ENCODE data around the gene SLC38A8.

Gene SLC38A8

DNA sequence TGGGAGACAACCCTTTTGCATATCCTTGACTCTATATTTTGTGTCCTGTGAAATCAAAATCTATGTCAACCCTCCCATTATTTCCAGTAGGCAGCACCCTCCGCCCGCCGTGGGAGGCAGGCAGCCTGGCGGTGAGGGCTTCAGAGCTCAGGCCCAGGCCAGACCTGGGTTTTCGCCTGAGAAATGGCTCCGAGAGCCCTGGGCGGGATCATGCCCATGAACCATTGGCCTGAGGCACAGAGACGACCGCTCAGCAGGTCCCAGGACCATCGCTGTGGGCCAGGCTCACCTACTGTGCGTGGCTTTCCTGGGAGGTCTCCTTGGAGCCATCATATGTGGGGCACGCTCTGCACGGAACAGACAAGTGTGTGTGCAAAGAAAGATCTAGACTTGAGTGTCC is 6.3 kb upstream of the SLC38A8 start:
- DNase-seq: no peak

DNA sequence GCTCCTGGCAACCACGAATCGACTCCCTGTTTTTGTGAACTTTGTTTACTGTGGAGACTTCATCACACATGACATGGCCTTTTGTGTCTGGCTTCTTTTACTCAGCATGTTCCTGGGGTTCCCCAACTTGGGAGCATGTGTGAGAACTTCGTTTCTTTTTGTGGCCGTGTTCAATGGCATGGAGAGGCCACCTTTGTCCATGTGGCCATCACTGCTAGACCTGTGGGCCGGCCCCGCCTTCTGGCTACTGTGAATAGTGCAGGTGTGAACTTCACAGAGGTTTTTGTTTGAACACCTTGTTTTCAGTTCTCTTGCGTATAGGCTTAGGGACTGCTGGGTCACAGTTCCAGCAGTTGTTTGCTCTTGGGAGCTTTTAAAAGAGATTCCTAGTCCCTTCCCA is 5.7 kb upstream of the SLC38A8 start:
- DNase-seq: no peak

DNA sequence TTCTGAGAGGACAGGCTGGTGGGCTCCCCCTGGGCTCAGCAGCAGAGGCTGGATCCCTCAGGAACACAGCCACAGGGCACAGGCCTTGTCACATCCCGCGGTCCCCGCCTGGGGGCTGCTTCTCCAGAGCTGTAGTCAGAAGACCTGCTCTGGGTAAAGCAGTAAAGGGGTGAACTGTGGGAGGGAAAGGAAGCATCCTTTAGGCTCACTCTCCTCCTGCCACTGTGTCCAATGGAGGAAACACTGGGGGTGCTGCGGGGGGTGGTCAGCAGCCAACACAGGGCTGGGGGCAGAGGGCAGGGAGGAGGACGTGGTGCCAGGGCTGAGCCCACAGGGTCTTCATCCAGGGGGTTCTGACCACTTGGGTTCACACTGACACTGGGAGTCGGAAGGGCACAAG is 5.0 kb upstream of the SLC38A8 start:
- DNase-seq: no peak

DNA sequence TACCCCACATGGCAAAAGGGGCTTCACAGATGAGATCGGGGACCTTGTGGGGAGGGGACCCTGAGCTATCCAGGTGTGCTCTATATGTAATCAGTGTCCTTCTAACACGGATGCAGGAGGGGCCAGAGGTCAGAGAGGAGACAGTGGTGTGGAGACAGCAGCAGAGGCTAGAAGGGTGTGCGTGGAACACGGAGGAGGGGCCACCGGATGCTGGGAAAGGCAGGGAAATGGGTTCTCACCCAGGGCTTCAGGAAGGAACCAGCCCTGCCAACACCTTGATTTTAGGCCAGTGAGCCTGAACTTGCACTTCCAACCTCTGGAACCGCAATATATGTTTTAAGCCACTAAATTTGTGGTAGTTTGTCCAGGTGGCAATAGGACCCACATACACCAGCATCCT is 4.6 kb upstream of the SLC38A8 start:
- no peak for DNase-seq

DNA sequence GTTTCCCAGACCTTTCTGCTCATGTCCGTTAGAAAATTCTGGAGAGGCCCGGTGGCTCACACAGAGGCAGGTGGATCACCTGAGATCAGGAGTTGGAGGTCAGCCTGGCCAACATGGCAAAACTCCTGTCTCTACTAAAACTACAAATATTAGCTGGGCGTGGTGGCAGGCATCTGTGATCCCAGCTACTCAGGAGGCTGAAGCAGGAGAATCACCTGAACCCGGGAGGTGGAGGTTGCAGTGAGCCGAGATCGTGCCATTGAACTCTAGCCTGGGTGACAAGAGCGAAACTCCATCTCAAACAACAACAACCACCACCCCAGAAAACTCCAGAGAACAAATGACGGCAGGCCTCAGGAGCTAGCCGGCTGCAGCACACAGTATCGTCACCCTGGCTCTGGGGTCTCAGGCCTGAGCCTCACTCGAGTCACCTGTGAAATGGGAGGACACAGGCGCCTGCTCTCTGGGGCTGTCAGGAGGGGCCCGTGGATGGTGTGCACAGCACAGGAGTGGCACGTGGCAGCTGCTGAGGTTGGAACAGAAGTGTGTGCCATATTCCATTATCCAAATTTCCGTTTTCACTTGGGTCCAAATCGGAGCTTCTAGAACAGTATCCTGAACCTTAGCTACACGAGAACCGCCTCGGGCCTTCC is 3.3 kb upstream of the SLC38A8 start:
- no peak for DNase-seq

DNA sequence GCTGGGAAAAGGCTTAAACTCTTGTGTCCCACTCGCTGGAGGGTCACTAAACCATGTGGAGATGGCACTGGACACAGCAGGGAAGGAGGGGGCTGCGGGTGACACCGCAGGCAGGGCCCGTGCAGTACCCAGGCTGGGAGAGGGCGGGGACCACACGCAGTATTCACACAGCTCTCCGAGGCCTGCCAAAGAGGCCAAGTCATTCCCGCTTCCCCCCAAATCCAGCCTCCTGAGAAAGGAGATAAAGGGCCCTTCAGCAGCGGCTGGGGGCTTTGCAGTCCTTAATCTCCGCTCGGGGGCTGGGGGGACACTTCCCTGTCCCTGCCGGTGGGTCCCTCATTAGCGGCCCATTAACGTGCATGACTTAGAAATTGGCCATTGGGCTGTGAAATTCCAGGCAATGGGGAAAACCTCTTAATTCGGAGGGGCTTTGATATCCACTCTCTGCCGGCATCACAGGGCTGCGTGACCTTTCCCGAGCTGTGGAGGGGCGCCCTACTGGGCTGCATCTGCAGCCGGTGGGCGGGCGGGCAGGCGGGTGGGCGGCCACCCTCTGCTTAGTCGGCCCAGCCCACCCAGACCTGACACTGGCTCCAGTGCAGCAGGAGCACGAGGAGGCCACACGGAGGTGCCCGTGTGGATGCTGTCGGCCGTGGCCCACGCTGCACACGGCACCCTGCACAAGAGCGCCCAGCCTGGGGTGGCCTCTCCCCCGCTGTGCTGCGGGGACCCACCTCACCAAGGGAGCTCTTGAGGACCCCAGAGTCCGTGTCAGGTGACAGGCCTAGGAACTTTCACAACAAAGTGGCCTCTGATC is 2.6 kb upstream of the SLC38A8 start:
- no peak for DNase-seq

DNA sequence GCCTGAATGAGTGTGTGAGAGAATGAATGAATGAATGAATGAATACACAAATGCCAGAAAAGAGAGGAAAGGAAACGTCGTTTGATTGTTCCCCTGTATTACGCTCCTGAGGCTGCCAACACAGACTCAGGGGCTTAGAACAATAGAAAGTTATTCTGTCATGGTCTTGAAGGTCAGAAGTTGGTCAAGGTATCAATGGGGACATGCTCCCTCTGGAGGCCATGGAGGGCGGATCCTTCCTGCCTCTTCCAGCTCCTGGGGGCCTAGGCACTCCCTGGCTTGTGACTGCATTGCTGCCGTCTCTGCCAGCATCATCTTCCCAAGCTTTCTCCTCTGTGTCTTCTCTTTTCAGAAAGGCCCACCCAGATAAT is 1.5 kb upstream of the SLC38A8 start:
- DNase-seq: peak; percentile 23

DNA sequence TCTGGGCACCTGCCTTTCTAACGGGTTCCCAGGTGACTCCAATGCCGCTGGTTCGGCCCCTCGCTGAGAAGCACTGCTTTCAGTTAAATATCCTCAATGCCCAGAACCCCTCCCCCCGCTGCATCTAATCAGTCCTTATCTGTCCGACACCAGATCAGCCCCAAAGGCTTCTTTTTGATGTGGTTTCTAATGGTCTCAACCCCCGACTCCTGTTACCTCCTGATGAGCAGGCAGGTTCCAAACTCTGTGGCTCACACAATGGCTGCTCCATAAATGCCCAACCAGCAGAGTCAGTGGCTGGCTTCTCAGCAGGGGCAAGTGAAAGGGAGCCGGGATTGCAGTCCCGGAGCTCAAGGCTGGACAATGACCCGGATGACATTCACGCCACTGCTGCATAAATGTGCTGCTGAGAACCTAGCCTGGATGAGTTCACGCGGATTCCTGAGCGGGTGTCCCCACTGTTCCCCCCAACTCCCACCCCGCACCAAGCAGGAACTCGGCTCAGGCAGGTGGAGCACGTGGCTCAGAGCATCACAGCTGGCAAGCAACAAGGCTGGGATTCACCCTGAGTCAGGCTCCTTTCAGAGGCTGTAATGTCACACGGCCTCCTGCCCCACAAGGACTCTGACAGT is 1.0 kb upstream of the SLC38A8 start:
- no peak for DNase-seq

DNA sequence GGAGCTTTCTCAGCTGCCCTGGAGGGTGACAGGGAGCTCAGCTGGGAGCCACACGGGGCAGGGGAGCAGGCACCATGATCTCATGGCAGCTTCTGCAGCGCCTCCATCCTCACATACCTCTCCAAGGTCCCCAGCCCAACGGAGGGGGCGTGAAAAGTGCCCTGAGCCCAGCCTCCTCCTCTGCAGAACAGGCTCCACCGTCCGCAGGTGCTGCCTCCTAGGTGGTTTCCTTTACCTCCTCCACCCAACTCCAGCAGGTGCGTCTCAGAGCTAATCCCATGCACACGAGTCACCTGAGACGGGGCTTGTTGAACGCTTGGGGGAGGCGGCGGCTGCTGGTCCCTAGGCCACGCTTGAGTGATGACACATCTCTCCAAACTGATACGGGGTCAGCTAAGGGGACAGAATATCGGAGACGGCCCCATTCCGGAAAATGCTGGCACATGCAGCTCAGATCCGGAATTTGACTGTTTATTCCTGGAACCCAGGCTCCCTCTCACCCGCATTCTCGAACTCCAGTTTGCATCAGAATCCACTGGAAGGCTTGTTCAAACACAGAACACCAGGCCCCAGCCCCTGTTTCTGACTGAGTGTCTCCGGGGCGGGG is 387 bp upstream of the SLC38A8 start:
- no peak for DNase-seq

DNA sequence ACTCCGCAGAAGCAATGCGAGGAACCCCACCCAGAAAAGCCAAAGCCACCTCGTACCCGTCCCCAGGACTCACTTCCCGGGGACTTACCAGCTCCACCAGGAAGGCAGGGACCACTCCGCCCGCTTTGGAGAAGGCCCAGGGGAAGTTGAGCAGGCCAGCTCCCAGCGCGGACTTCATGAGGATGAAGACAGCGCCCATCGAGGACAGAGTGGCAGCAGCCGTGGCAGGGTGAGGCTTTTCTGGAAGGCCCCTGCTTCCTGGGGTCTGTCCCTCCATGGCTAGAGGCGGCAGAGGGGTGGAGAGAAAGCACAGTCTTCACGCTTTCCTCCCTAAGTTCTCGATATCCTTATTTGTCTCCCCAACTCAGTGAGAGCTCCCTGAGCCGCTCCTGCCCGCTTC is 714 bp downstream of the SLC38A8 start:
- no peak for DNase-seq

DNA sequence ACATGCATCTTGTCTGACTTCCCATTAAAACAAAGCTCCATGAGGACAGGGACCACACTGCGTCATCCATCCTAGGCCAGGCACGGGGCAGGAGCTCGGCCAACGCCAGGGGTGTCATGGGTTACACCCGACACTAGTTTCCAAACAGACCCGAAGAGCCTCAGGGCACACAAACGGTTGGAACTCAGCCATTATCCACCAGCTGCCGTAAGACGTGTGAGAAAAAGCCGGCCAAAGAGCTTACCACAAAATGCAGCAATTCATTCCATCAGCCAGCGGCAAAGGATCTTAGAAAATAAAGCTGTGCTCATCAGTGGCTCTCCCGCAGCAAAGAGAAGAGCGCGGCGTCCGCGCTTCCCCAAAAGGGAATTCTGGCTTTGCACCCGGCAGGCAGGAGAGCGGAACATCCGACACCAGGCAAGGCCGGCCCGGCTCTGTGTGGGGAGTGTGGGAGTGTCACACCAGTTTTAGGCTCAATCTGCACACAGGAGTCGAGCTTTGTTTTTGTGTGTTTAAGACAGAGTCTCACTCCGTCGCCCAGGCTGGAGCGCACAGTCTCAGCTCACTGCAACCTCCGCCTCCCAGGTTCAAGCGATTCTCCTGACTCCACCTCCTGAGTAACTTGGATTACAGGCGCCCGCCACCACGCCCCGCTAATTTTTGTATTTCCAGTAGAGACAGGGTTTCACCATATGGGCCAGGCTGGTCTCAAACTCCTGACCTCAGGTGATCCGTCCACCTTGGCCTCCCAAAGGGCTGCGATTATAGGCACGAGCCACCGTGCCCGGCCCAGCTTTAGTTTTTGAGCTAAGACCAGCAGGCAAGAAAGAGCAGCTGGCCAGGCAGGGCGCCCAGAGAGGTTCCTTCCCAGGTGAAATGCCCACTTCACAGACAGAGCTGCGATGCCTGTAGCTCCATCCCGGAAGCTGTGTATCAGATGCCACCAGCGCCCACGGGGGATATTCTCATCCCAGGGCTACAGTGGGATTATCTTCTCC is 1.5 kb downstream of the SLC38A8 start:
- peak; percentile 53 for DNase-seq

DNA sequence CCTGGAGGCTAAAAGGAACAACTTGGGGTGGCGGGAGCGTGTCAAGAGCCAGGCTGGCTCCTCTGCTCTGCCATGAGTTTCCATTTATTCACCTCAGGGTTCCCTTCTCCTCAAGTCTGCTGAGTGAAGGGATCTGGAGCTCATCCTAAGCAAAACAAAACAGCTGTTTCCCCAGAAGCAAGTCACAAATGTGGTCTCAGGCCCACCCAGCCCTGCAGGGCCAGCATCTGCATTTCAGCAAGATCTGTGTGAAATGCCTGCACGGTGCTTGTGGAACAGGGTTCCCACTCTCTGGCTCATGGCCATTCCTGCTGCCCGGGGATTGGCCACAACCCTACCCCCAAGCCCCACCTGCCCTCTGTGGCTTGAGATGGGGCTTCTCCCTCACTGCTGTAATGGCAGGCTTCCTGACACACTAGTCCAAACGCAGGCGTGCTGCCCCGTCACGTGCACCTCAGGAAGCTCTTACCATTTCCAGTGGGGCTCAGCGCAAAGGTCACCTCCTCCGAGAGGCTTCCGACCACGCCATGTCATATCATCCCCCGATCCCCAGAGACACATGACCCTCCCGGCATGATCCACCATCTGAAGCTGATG is 2.3 kb downstream of the SLC38A8 start:
- DNase-seq: no peak

DNA sequence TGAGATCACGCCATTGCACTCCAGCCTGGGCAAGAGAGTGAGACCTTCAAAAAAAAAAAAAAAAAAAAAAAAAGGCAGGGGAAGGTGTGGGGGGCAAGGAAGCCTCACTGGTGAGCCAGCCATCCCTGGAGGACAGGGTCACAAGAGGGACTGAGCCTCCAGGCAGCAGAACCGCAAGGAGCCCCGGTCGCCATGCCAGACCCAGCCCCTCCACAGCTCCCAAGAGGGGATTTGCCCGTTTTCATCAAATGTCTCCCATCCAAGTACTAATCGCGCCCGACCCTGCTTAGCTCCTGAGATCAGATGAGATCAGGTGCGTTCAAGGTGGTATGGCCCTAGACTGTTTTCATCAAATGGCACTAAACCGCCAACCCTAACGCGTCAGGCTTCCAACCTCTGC is 2.9 kb downstream of the SLC38A8 start:
- DNase-seq: no peak

DNA sequence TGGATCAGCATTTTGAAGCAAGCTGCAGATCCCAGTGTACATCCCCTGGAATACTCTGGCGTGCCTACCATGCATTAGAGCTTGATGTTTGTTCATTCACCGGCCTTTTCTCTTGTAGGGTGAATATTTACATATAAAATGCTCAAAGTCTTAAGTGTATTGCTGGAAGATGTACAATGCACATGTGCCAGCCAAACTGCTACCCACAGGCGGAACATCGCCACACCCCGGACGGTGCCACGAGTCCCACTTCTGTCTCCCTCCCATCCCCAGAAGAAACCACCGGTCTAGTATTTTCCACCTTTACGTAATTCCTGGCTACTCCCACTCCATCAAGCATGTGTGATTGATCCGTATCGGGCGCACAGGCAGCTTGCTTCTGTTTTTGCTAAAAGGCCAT is 4.1 kb downstream of the SLC38A8 start:
- no peak for DNase-seq

DNA sequence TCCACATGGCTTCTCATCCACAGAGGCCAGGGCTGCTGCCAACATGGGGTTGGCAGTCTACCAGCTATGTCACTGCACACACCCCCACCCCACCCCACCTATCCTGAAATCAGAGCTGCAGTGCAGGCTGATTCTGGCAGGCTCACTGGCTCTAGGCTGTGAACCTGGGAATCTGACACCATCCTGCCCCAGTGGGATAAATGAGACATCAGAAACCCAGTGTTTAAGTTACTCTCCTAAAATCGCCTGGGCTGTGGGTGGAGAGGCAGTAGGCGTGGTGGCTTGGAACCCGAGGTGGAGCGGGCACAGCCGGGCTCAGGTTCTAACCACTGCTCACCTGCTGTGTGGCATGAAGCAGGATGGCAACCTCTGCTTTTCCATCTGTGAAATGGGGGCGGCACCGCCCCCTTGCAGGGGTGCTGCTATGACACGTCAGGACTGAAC is 5.6 kb downstream of the SLC38A8 start:
- DNase-seq: no peak

DNA sequence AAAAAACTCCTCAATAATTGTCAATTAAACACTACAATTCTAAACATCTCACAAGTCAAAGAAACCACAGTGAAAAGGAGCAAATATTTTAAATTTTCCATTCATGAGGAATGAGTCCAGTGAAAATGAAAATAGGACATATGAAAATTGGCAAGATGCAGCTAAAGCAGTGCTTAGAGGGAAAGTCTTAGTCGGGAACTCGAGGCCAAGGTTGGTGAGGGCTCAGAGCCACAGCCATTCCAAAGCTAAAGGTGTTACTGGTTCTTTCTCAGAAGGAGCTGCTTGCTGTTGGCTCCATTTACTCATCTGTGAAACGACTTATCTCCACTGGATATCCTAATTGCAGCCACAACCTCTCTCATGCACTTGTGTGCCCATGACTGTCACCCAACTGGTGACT is 6.5 kb downstream of the SLC38A8 start:
- DNase-seq: no peak

DNA sequence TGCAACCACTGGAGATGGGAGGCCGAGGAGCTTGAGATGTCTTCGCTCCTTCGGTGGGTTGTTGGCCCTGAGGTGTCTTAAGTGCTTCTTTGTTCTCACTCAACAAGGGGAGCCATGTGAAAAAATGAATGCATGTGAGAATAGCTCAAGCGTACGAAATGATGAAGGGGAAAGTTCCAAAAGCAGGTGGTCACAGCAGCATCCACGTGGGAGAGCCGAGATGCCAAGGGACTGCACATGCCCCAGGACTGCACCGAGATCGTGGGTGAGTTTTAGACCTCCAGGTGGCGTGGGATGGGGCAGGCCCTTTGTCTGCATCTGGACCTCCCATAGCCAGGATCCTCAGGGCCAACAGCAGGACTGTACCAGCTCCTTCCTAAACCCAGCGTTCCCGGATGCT is 8.1 kb downstream of the SLC38A8 start:
- no peak for DNase-seq

DNA sequence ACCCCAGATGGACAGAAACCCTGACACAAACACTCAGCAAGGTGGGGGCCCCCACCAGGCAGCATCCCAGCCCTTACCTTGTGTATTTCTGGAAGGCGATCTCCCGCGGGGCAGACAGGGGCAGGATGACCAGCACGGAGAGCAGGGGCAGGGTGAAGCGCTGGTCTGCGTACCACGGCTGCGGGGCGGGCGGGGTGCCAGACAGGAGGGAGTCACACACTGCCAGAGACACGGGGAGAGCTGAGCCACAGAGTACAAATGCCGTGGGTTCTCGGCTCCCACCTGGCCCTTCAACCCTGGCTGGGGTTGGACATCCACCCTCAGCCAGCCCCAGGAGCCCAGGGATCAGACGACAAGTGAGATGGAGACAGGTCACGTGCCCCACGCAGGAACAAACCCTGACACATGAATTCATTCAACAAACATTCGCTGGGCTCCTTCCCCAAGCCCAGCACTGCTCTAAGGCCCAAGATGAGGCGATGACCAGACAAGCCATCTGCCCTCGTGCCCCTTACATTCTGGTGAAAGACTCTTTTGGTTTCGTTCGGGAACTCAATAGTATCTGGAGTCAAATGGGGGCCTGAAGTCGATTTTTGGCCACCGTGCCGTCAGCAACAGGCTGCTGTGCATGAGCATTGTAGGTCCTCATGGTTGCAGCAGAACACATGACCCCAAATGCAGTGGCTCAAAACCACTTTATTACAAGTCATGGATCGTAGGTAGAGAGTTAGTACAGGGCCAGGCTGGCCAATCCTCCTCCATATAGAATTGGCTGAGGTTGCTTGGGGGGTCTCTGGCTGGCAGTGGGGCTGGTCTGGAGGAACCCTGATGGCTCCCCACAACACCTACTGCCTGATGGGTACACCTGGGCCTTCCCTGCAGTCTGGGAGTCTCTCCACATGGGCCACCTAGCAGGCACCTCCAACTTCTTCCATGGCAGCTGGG is 9.1 kb downstream of the SLC38A8 start:
- DNase-seq: no peak

DNA sequence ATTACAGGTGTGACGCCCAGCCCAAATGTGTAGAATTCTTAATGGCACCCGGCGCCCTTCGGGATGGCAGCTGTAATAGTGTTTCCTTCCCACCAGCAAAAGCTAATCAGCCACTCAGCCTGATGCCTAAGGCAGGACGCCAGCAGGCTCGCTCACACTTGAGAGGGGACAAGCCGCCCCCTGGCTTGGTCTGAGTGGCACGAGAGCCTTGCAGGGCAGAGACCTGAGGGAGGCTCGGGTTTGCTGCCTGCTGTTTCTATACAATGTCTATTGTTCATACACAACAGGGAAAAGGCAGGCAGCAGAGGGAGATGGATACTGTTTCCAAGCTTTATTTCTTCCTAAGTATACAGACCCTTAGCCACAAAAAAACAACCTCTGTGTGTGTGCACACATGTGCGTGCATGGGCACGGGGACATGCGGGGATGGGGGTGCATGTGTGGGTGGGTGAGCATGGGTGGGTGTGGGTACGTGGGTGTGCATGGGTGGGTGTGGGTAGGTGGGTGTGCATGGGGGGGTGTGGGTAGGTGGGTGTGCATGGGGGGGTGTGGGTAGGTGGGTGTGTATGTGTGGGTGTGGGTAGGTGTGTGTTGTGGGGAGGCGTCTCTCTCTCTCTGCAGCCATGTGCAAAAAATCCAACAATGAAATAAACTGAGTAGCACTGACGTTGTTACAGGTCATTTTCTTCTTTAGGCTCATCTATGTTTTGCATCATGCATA is 10.0 kb downstream of the SLC38A8 start:
- DNase-seq: no peak

DNA sequence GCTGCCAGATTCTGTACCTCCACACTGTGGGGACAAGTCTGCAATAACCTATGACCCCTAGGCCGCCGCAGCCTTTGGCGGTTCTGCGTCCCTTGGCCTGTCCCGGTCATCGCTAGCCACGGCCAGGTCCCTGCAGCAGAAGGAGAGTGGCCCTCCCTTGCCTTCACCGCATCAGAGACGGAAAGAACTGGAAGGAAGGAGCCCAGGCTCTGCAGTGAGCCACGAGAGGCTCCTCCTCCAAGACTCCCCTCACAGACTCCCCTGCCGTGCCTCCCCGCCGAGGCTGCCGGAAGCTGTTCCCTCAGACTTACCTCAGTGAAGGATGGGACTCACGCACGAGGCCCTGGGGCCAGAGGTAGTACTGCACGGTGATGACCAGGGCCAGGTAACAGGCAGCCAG is 11.0 kb downstream of the SLC38A8 start:
- no peak for DNase-seq
